Measurements from ENCODE around the gene PLCB2. TPM values are rescaled to one million over a fixed set of nuclear protein-coding genes. Genes with fewer than 3 reads are reported as not detected.

PLCB2 gene, protein sequence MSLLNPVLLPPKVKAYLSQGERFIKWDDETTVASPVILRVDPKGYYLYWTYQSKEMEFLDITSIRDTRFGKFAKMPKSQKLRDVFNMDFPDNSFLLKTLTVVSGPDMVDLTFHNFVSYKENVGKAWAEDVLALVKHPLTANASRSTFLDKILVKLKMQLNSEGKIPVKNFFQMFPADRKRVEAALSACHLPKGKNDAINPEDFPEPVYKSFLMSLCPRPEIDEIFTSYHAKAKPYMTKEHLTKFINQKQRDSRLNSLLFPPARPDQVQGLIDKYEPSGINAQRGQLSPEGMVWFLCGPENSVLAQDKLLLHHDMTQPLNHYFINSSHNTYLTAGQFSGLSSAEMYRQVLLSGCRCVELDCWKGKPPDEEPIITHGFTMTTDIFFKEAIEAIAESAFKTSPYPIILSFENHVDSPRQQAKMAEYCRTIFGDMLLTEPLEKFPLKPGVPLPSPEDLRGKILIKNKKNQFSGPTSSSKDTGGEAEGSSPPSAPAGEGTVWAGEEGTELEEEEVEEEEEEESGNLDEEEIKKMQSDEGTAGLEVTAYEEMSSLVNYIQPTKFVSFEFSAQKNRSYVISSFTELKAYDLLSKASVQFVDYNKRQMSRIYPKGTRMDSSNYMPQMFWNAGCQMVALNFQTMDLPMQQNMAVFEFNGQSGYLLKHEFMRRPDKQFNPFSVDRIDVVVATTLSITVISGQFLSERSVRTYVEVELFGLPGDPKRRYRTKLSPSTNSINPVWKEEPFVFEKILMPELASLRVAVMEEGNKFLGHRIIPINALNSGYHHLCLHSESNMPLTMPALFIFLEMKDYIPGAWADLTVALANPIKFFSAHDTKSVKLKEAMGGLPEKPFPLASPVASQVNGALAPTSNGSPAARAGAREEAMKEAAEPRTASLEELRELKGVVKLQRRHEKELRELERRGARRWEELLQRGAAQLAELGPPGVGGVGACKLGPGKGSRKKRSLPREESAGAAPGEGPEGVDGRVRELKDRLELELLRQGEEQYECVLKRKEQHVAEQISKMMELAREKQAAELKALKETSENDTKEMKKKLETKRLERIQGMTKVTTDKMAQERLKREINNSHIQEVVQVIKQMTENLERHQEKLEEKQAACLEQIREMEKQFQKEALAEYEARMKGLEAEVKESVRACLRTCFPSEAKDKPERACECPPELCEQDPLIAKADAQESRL
- 8.7 TPM for total RNA-seq

DNA sequence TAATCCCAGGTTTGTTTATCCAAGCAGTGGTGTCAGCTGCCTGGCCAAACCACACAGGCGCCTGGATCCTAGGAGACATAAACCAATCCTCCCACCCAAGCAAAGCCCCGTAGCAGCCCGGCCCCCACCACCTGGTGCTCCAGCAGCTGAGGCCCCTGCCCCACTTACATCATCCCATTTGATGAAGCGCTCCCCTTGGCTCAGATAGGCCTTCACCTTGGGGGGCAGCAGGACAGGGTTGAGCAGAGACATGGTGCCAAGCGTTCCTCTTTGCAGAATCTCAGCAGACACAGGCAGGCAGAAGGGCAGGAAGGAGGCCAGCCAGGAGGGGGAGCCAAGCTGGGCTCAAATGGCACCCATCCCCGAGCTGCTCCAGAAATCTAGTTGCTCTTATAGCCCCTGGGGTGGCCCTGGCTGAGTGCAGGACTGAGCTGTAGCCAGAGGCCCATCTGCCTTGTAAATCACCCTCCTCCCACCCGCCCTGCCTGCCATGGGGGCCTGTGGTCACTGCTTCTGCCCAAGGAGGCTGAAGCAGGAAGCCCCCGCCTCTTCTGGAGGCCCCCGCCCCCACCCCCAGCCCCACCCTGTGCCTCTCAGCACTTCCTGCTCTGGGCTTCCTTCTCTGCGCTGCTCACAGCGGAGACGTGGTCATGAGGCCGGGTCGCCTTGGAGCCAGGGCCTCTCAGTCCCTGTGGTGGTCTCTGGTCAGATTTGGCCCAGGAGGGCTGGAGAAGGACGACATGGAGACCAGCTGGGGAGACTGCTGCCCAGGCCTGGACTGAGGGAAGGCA is at the start of gene PLCB2:
Gene PLCB2 (minus strand): TSS at position 515 of the 791 bp plus-strand sequence. CDS start 263 bp downstream, at position 252.
- peak; percentile 50 for DNase-seq

DNA sequence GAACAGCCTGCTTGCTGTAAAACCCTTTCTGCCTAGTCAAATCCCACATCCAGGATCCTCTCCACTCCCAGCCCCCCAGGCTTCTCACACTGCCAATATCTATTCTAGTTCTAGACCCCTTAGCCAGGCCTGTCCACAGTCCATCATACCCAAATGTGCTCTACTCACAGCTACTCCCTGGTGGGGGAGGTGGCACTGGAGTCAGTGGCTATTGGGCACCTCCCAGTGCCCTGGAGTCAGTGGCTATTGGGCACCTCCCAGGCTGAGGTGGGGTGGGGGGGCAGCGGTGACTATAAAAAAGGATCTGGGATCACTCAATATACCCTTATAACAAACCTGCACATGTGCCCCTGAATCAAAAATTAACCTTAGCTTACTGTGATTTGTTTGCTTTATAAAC is 49.5 kb upstream of the PLCB2 start:
- no peak for DNase-seq

DNA sequence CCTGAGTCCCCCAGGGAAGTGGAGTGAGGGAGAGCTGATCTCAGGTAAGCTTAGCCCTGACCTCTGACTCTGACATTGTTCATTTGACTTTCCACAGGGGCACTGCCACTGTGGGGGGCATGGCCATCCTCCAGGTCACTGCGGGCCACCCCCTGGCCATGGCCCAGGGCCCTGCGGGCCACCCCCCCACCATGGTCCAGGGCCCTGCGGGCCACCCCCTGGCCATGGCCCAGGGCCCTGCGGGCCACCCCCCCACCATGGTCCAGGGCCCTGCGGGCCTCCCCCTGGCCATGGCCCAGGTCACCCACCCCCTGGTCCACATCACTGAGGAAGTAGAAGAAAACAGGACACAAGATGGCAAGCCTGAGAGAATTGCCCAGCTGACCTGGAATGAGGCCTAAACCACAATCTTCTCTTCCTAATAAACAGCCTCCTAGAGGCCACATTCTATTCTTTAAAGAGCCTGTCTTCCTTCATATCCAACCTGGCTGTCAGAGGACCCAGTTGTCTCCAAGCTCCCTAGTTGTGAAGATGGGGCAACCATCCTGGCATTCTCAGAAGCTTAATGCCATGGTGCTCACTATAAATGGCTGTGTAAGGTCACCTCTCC is 48.3 kb upstream of the PLCB2 start:
- no peak for DNase-seq

DNA sequence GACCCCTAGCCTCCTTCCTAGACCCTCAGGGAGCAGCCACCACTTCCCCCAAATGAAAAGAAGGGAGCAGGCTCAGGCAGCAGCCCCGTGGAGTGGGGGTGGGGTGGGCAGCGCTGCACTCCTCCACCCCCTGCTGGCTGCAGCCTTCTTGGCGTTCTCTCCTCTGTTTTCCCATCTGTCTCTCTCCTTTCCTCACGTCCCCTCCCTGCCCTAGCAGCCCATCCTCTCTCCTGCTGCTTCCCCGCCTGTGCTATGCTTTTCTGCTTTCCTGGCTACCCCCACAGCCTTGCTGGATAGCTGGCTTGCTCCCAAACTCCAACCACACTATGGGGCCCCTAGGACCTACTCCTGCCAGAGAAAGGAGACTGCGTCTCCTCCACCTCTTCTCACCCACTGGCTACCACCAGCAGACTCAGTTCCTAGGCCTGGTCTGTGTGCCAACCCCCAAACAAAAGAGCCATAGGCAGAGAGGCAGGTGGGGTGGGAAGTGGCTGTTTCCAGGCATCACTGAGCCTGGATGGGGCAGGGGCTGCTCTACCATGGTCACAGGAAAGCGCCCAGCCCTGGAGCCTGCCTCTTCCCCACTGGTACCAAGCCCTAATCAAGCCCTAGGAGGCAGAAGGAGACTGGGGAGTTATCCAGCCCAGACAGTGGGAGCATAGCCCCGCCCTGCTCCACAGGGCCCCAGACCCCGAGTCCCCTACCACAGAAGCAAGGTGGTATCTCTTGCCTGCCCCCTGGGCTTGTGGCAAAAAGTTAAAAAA is 46.9 kb upstream of the PLCB2 start:
- peak; percentile 58 for DNase-seq

DNA sequence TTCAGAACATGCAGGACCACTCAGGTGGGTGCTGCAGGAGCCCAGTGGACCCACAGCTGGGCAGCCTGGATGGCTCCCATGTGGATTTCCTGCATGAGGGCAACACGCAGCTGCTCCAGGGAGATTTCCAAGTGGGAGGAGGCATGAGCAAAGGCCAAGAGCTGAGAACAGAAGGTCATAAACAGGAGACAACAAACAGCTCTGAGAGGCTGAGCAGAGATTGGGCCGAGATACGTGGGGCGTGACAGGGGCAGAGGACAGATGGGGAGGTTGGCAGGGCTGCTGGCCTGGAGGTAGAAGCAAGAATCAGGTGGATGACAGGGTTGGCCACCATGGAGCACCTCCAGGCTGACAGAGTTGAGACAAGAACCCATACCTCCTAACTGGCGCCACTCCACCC is 46.0 kb upstream of the PLCB2 start:
- DNase-seq = no peak

DNA sequence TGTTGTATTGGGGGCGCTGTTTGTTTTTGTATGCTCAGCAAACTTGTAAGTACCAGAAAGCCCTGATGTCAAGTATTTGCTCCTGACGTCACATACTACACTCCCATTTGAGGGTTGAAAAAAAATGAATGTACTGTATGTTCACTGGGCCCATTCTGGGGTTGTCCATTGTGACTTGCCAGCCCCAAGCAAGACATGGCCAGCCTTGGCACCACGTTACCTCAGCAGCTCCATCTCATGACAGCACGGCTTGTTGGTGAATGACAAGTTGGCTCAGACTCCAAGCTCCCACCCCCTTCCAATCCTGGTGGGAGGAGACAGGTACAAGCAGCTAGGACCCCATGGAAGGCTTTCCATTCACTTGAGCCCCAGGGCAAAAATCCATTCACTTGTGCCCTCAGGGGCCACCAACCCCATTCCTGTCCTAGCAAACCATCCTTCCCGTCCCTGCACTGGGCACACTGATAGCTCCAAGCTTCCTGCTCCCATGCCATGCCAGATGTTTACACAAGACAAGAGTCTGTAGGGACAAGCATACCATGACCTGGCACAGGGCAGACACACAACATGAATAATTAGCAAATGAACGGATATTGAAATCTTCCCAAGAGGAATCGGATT is 44.7 kb upstream of the PLCB2 start:
- no peak for DNase-seq

DNA sequence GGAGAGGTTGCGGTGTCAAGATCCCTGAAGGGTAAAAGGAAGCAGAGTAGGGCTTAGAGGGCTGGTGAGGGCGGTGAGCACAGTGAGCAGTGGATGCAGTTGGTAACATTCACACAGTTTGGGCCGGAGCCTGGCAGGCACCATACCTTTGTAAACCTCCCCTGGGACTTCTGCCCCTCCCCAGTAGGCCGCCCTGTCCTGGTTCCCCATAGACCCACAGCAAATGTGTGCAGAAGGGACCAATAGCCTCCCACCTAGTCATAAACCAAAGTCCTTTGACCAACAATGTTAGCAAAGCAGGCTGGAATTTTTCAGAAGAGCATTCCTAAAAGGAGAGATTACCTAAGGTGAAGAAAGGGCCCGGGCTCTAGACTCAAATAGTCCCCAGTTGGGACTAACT is 41.4 kb upstream of the PLCB2 start:
- DNase-seq = no peak

DNA sequence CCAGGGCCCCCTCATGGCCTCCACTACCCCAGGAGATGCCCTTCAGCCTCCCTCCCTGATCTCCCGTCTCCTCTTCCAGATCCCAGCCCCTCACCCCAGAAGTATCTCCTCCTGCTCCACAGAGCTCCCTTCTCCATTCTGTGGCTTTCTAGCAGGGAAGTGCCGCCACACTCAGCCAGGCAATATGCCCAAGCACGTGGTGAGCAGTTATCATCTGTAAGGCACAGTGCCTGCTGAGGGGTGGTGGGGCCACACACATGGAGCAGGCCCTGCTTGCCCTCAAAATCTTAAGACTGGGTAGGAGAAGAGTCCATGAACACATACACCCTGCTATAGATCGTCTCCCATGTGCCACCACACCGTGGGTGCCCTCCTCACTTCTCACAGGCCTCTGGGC is 40.7 kb upstream of the PLCB2 start:
- DNase-seq = no peak

DNA sequence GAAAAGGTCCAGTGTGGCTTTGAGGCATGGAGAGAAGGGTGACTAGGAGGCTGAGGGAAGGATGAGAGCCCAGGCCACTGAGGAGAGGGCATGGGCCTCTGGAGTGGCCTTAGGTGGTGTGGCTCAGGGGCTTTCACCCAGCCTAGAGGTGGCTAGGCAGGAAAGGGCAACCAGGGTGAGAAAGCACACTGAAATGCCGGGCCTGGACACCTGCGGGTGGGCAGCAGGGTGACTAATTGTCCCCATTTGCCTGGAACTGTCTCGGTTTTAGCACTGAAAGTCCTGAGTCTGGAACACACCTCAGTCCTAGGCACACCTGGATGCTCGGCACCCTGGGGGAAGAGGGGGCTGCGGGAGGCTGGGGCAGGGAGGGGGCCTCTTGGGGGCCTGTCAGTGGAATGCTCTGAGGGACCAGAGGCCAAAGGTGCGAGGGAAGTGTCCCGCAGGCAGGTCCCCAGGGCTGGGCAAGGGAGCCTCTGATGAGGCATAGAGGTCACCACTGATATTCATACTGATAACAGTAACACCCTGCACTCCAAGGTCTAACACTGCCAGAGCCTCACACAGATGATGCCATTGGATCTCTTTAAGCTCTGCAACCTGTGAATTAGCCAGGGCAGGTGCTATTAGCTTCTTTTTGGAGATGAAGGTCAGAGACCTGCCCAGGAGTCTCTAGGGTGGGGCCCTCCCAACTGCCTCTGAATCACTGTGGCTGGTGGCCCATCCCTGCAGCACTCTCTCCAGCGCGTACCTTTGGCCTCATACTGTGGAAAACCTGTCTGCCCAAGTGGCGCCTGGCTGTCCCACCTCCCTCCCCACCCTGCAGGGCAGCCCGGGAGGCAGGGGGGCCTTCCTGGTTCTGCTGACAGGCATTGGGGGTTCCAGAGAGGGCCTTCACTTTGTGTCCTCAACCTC is 40.1 kb upstream of the PLCB2 start:
- DNase-seq = no peak

DNA sequence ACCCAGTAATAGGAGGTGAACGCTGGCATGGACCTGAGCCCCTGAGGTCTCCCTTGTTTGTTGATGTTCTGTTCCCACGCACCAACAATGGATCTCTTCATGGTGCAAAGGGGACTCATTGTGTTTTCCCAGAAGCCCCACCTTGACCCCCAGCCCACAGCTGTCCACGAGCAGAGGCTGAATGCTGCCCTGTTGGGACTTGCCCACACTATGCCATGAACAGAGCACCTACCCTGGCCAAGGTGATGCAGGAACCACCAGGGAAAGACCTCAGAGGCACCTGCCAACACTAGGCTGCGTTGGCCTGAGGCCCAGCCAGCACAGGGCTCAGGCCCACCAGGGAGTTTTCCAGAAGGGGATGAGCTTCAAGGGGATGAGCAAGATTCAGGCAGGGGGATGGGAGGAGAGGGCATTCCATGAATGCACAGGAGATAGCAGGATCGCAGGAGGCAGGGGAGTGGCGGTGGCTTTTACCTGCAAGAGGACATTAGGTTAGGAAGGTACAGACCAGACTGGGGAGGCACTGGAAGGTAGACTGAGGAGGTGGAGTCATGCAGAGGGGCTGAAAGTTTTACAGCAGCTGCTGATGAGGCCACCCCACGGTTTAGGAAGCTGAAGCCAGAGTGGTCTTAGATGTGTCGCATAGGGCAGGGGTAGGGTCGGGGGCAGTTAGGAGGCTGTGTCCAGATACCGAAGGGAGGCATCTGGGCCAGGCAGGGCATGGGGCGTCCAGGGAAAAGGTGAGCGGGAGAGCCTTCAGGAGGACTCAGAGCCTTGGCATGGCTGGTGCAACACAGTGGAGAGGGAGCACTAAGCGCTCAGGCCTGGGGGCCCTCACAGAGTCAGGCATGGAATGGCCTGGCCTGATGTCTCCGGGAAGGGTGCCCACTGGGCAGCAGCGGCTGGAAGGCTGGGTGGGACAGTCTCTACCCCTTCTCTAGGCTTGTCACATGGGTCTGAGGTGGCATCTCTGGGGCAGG is 39.1 kb upstream of the PLCB2 start:
- no peak for DNase-seq

DNA sequence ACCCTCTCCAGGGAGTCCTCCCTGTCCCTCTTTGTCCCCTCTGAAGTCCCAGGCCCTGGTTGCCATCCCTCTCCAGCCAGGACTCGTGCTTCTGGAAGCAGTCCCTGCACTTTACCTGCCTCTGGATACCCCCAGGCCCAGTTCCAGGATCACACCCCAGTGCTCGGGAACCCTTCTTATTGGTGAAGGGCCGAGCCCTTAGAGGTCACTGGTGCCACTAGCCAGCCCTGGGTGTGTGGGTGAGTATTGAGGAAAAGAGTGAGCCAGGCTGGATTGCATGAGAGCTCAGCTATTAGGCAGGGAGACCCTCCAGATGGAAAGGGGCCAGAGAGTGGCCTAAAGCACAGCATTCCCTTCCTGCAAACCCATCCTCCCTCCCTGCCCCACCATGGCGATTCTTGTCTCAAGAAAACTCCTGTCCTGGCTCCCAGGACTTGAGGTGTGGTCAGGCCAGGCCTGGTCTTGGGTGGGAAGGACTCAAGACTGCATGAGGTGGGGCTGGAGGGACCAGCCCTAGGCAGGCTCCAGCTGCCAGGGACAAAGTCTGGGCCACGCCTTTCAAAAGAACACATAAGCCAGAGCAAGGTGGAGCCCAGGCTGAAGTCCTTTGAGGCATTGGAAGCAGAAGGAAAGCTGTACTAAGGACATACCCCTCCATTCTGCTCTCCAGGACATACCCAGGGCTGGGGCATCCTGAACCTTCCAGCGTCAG is 38.3 kb upstream of the PLCB2 start:
- no peak for DNase-seq

DNA sequence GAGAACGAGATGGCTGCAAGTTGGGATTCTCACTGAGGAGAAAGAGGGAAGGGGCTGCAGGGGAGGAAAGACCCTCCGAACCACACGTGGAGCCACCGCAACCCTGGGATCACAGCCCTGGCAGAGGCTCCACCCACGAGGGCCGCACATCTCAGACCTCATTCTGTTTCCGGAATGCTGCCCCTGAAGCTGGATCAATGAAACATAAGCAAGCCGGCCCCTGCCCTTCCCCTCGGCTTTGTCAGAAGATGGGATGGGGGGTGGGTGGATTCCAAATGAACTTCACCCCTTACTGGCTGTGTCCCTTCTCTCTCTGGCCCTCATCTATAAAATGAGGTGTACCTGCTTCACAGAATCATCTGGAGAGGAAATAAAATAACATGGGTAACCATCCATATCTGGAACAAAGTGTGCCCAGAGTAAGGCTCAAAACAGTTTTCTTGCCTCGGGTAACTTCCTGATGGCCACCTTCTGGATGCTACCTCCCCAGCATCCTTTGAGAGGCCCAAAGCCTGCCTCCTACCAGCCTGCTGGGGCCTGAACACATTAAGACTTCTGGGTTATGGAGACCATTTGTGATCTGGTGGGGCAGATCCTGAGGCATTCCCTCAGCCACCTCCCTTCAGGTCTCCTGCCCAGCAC is 37.6 kb upstream of the PLCB2 start:
- DNase-seq = no peak

DNA sequence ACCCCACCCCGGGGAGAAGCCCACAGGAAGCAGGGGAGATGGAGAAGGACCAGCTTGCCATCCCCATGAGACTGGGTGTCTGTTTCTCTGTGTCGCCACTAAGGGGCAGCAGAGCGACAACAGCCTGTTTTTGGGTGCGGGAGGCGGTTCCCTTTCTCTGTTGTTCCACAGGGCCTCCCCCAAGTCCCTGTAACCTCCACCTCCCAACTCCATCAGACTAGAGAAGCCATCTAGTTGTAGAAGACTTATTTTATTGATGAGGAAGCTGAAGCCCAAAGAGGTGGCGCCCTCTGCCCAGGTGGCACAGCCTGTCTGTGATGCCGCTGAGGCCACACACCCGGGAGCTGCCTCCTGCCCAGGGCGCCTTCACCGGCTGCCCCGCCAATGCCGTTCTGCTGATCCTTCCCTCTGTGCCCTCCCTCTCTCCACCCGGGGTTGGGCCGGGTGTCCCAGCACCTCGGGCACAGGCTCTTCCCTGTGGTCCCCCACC is 36.9 kb upstream of the PLCB2 start:
- DNase-seq = peak; percentile 67

DNA sequence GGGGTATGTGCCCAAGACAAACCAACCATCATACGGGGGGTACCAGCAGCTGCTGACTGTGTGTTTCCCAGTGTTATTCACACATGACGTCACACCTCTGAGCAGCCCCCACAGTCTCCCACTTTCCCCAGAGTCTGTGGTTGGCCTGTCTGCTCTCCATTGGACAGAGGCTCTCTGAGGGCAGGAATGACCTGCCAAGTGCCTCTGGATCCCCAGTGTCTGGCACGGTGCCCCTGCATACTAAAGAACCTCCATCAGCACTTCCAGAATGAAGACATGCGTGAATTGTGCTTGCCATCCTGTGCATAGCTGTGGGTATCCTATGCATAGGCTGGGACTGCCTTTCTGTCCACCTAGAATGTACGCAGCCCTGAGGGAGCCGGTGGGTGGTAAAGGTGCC is 36.5 kb upstream of the PLCB2 start:
- DNase-seq = no peak

DNA sequence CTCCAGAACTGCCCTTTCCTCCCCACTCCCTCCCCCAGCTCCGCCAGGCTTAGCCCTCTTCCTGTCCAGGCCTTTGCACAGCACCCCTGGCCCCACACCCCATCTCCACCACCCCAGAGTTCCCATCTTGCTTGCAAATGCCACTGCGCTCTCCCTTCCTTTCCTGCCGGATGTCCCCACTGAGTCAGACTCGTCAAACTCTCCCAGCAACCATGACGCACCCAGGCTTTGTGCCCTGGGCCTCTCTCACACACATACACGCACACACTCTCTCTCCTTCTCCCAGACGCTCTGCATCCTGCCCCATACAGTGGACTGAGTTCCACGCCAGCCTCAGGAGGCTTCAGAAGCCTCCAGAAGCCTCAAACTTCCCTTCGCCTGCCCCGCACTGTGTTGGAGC is 35.8 kb upstream of the PLCB2 start:
- no peak for DNase-seq

Data from tongue (tissue), 2 donors.